GM19035 (cell line): Measurements from ENCODE around the gene LCMT2.

Source experiments
- ATAC-seq: cut with Tn5 transposase; IDR thresholded peaks from one replicate; pipeline ENCODE4 v1.9.1; 2021; ENCODE audit not compliant: unreplicated experiment

The LCMT2 gene

GRCh38 chr15:43276563-43277200 lies 53.7 kb downstream of the LCMT2 start:
- no peak for ATAC-seq

GRCh38 chr15:43275740-43276562 lies 54.4 kb downstream of the LCMT2 start:
- no peak for ATAC-seq

DNA sequence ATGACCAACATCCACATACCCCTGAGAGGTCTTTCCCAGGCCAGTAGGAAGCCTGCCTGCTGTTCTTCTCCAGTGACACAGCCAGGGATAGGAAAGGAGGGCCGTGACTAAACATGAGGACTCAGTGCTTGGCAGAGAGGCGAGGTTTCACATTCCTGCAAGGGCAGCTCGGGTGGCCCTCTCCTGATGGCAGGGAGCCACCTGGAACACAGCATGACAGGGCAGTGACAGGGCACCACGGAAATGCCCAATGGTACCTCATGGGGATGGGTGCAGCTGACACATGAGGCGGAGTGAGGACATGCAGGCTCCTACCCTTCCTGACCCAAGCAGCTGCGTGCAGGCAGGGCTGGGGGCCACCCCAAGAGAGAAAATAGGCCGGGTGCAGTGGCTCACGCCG lies 56.2 kb downstream of the LCMT2 start:
- ATAC-seq, result no peak
